Lower leg skin (tissue), 3 donors: ENCODE results near the gene INSL3.

ENCODE experiments used
- POLR2A ChIP-seq, 2 donors: fragments of 450-650 bp; IDR thresholded peaks; one replicate each; pipeline ENCODE4 v1.6.1; 2016 to 2017; ENCODE audit warnings: antibody characterized with exemption in 2 of 2, mild to moderate bottlenecking in 1 of 2, moderate library complexity in 1 of 2
- TF ChIP-seq, protein P1 (sequence below), 3 donors: fragments of 450-650 bp; IDR thresholded peaks; one replicate each; pipeline ENCODE4 v1.5.1; 2016; ENCODE audit warnings: antibody characterized with exemption in 3 of 3, mild to moderate bottlenecking in 3 of 3, moderate library complexity in 2 of 3

DNA sequence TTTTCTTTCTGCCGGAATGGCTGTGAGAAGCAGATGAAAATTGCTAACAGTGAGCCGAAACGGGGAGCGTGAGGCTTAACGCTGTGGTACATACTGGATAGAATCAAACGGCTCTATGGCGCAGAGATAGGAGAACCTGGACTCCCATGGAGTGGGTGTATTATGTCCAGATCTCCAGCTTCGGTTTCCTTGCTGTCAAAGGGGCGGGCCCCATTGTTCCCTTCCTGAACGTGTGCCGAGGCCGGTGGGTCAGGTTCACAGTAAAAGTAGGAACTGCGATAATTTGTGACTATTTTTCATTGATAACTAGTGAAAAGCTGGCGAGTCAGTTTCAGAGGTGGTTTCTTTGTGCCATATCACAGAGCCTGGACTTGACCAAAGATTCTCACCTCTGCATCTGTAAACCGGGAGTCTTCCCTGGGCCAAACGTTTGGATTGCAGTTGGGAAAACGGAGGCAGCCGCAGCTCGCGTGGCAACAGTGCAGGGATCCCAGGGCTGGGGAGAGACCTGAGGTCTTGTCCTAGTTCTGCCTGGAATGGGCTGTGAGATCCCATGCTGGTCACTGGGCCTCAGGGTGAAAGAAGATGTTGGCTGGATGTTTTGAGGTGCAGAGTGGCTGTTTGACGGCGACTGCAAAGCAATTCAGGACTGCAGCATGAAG lies 39.1 kb upstream of the INSL3 start:
- TF ChIP-seq, protein P1, sequence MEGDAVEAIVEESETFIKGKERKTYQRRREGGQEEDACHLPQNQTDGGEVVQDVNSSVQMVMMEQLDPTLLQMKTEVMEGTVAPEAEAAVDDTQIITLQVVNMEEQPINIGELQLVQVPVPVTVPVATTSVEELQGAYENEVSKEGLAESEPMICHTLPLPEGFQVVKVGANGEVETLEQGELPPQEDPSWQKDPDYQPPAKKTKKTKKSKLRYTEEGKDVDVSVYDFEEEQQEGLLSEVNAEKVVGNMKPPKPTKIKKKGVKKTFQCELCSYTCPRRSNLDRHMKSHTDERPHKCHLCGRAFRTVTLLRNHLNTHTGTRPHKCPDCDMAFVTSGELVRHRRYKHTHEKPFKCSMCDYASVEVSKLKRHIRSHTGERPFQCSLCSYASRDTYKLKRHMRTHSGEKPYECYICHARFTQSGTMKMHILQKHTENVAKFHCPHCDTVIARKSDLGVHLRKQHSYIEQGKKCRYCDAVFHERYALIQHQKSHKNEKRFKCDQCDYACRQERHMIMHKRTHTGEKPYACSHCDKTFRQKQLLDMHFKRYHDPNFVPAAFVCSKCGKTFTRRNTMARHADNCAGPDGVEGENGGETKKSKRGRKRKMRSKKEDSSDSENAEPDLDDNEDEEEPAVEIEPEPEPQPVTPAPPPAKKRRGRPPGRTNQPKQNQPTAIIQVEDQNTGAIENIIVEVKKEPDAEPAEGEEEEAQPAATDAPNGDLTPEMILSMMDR (IDR thresholded peaks at IDR 0.05) = no peak
- no peak for TF ChIP-seq POLR2A (IDR thresholded peaks at IDR 0.05)
